NCI-H2029 (cell line): Measurements from ENCODE around the gene SPATA18.

Source experiments
- DNase-seq: peaks from one replicate; lab custom pipeline; 2025; lab: John Stamatoyannopoulos, UW

SPATA18 gene, protein sequence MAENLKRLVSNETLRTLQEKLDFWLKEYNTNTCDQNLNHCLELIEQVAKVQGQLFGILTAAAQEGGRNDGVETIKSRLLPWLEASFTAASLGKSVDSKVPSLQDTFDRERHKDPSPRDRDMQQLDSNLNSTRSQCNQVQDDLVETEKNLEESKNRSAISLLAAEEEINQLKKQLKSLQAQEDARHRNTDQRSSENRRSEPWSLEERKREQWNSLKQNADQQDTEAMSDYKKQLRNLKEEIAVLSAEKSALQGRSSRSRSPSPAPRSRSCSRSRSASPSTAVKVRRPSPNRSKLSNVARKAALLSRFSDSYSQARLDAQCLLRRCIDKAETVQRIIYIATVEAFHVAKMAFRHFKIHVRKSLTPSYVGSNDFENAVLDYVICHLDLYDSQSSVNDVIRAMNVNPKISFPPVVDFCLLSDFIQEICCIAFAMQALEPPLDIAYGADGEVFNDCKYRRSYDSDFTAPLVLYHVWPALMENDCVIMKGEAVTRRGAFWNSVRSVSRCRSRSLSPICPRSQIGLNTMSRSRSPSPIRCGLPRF

DNA sequence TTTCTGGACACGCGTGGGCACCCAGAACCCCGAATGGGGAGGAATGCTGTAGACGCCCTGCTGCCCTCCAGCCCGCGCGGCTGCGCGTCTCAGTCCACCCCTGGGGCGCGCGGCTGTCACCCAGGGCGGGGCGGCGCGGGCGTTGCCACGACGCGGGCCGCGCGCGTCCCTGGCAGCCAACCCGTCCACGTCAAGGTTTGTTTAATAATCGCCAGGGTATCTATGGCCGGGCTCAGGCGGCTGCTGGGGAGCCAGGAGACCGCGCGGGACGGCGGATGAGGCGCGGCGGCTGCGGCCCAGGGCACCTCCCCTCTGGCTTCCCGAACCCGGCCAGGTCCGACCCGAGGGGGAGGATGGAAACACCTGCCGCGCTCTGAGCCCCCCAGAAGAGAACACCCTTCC lies at the start of gene SPATA18:
SPATA18 (plus strand) TSS at position 92 of the 402 bp plus-strand sequence. CDS start 401 bp downstream, outside the sequence.
- no peak for DNase-seq

DNA sequence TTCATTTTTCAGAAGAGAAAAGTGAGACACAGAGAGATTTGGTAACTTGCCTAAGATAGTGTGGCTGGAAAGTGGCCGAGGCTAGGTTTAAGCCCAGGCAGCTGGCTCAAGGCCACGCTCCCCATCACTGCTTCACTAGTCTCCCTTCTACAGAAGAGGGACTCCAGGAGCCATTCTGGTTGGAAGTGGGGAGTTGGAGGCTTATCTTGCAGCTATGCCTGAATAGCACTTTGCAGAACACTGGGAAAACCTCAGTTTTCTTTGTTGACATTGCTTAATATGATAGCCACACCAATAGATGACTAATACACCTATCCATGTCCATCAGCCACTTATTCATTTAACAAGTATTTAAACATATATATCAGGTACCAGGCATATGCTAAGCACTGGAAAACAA lies 49.5 kb upstream of the SPATA18 start:
- no peak for DNase-seq

DNA sequence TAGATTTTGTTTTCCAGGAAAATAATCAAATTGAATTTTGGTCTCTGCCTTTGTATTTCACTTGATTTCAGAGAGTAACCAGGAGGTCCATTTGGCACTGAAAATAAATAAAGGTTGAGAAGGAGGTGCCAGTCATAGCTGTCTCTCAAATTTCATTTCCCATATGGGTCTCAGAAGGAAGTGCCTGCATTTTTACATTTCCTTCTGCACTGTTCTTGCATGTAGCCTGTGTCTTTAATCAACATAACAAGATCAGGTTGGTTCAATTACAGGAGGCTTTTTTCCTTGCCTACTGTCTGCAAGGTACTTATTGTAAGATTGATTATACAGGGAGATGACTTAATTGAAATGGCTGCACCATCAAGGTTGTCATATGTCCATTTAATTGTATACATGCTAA lies 46.7 kb upstream of the SPATA18 start:
- DNase-seq: no peak

DNA sequence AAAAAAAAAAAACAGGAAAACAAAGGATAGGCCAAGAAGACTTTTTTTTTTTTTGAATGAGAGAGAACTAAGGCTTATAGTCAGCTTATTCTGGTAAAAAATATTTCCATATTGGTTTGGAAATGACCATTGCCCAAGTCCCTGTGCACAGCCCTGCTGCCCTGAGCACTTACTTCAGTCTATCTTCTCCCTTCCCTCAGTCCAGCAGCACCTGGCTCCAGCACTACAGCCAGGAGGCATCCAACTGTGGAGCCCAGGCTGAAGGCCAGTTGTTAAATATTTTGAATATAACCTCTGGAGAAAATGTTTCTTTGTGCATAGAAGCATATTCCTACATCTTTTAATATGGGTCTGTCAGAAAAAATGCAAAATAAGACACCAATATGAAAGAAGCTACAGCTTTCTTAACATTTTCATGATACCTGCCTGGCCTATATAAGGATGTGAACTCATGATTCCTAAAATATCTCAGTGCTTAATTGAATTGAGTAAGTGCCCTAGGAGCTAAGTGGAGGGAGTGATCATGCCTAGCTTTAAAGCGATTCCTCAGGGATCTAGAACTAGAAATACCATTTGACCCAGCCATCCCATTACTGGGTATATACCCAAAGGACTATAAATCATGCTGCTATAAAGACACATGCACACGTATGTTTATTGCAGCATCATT lies 45.4 kb upstream of the SPATA18 start:
- DNase-seq: no peak

DNA sequence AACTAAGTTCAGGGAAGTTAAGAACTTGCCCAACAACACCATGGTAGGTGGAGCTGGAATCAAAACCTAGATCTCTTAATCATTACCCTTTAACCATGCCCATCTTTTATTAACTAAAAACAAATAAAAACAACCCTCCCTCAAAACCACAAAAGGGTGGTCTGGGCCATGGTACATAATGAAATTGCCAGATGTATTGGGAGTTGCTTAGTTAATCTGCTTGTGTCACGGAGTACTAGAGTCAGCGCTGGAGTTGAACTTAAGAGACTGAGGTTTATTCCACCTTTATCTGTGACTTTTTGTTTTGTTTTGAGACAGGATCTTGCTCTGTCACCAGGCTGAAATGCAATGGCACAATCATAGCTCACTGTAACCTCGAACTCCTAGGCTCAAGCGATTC lies 44.2 kb upstream of the SPATA18 start:
- DNase-seq: no peak

DNA sequence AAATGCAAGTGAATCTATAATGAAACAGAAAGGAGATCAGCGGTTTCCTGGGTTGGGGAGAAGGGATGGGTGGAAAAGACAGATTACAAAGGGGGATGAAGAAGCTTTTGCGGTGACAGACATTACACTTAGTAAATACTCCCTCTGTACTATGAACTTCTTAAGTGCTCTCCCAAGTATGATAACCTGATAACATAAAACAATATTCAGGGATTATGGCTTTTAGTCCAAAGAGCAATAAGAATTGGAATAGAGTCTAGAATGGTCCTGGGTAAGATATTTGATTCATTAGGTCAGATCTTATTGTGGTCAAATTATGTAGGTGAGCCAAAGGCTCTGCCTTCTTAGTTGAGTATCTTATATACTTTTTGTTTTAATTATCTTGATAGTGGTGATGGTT lies 40.1 kb upstream of the SPATA18 start:
- no peak for DNase-seq

- no peak for DNase-seq
These were observed 38.5 kb upstream of the SPATA18 start for GRCh38 chr4:52012651-52013050.

DNA sequence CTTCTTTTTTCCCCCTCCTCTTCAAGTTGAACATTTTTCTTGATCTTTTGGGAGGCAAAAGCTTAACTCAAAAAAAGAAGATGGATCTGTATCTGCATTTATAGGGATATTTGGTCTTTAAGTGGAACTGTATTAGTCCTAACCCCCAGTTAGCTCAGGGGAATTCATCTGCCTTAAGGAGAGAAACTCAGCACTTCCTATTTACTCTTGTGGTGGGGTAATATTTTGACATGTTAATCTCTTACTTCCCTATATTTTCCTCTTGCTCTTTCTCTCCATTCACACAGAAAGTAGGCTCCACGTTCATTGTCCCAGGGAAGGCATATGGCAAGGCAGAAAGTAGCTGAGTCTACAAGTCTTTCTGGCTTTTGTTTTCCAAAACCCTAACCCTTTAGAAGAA lies 36.2 kb upstream of the SPATA18 start:
- no peak for DNase-seq

DNA sequence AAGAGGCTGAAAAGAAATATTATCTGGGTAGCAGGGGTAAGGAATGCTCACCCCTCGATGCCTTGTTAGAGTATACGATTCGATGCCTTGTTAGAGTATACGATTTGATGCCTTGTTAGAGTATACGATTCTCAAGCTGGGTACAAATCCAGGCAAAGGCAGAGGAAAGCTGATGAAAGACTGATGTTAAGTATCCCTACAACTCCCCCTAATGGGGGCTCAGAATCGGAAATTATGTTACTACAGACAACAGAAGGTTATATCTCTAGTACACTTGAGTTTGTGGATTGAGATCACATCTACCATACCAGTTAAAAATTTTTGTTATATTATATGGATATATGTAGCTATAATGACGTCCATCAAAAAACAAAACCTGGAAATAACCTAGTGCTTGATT lies 35.7 kb upstream of the SPATA18 start:
- DNase-seq: no peak

DNA sequence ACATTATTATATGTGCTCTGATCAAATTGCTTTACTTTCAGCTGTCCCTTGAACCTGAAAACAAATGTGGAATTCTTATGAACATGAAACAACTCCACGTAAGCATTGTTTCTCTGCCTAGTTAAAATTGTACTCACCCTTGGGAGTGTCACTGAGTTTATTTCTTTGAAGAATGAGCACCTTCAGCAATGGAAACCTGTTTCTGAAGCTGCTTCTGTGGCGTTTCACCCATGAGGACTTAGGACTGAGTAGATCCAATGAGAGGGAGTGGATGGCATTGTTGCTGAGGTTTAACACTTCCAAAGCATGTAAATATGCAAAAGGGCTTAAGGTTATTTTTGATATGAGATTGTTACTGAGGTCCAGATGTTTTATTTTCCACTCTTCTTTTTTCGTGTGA lies 34.1 kb upstream of the SPATA18 start:
- no peak for DNase-seq

DNA sequence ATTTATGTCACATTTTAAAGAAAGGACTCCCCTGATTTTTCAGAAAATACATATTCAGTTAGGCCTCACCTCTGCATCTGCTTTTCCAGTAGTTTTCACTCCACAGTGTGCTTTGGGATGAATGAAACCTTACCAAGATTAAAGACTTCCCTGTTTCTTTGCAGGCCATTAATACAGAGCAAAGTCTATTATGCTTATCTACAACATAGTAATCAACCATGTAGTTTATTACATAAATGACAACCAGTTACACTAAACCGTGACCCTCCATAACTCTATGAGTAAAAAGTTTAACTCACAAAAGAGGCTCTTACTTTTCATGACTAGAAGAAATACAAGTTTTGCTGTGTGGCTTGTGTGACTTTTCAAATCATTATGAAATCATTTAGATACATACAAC lies 33.3 kb upstream of the SPATA18 start:
- no peak for DNase-seq

- no peak for DNase-seq
These were observed 31.0 kb upstream of the SPATA18 start, which contains the start of gene LRRC66 for GRCh38 chr4:52019936-52020657. Gene LRRC66, minus strand, starts transcription at chr4:52020363. Its CDS starts 2,750 bp downstream, at chr4:52017613.

- no peak for DNase-seq
These were observed 22.1 kb upstream of the SPATA18 start for GRCh38 chr4:52028970-52029369.

GRCh38 chr4:52032005-52032404 lies 19.1 kb upstream of the SPATA18 start:
- no peak for DNase-seq

DNA sequence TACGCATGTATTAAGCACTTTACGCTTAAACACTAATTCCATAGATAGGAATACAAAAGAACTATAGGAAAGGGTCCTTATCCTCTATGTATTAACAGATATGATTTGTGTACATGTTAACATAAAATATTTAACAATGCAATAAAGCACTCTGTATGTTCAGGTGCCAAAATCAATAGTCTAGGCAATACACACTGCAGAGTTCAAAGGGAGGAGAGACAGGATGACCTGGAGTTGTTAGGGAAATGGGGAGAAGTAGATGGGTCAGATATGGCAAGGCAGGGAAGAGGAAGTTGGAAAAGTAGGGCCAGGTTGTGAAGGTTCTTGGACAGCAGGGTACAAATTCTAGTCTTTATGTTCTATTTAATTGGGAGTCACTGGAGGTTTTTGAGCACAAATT lies 15.9 kb upstream of the SPATA18 start:
- no peak for DNase-seq

DNA sequence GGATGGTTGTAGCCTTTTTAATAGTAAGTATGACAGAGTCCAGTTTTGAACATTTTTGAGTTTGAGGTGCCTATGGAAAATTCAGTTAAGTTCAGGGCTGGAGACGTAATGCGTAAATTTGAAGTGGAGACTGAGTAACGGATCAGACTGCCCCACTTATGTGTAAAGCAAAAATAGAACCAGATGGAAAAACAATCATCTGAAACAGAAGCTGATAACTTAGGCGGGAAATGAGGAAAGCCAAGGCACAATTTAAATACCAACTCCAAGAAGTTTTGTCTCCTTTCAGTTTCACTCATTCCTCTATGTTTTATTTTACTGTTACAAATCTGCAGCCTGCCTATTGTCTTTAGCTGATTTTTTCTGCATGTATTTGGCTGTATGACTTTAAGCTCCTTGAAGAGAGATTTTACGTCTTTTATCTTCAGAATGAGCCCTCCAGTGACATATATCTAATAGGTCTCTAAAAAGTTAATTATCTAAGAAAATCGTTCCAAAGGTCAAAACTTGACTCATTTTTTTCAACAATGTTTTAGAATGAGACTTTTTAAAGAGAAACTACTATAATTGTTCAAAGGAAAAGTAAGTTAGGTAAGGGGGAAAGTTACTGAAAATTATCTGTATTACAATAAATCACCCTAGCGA lies 14.1 kb upstream of the SPATA18 start:
- DNase-seq: no peak

DNA sequence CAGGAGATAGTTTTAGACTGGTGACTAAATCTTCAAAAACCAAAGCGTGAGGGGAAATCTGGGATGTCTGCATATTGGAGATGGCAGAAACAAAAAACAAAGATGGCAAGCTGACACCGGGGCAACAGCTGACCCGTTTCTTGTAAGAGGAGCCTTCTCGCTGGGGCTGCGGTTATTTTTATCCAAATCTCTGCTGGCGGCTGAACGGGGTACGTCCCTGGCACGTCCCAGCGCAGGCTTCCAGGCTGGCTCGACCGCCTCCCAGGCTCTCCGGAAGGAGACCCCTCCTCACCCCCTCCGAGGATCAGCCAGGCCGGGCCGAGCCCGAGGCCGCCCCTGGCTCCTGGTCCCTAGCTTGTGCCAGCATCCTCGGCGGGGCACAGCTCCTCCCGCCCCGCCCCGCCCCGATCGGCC lies 13.4 kb upstream of the SPATA18 start:
- DNase-seq: no peak

GRCh38 chr4:52038103-52038912 lies 12.8 kb upstream of the SPATA18 start, which contains the start of gene SGCB:
Gene SGCB, minus strand, starts transcription at chr4:52038299. Its CDS starts 40 bp downstream, at chr4:52038259.
- DNase-seq: no peak

DNA sequence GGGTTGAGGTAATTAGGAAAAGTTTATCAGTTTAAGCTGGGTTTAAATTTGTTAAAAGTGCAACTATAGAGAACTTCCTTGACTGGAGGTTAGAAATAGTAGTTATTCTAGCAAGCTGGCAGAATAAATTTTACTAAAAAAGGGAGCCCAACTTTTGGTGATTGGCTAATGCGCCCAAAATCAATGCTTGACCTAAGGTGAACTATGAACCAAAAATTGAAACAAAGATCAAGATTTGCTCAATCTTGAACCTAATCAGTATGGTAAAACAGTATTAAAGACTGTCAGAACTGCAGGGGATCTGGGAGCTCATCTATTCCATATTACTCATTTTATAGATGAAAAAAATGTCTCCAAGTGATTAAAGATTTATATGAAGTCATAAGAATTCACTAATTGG lies 6.1 kb upstream of the SPATA18 start:
- no peak for DNase-seq

GRCh38 chr4:52049266-52049665 lies 1.8 kb upstream of the SPATA18 start:
- DNase-seq: no peak
